Ascending aorta (tissue), 2 donors: Measurements from ENCODE around the gene GOLGA8H. TPM values are rescaled to one million over a fixed set of nuclear protein-coding genes. Genes with fewer than 3 reads are reported as not detected.
"Not testable (repeated sequence)": the region's sequence is repeated elsewhere in the genome, so short reads cannot be mapped to it uniquely, and the experiment has no call there.

Source experiments
- DNase-seq, 2 donors: peaks; one replicate each; pipeline ENCODE4 v3.0.0-alpha.2; 2019; ENCODE audit warnings: low spot score in 2 of 2
- H3K27ac ChIP-seq, 2 donors: fragments of 200-600 bp; sonication (generic); one replicate each; pipeline ENCODE4 v1.5.1; 2016 to 2017; ENCODE audit warnings: mild to moderate bottlenecking in 1 of 2
- H3K27me3 ChIP-seq: fragments of 200-600 bp; sonication (generic); one replicate; pipeline ENCODE4 v1.5.1; 2017
- H3K36me3 ChIP-seq, 2 donors: fragments of 200-600 bp; sonication (generic); one replicate each; pipeline ENCODE4 v1.5.1; 2016
- H3K4me1 ChIP-seq, 2 donors: fragments of 200-600 bp; sonication (generic); one replicate each; pipeline ENCODE4 v1.5.1; 2016 to 2017; ENCODE audit warnings: mild to moderate bottlenecking in 1 of 2
- H3K4me3 ChIP-seq, 2 donors: fragments of 200-600 bp; sonication (generic); one replicate each; pipeline ENCODE4 v1.5.1; 2016 to 2017; ENCODE audit warnings: mild to moderate bottlenecking in 1 of 2
- H3K9me3 ChIP-seq, 2 donors: fragments of 200-600 bp; sonication (generic); one replicate each; pipeline ENCODE4 v1.5.1; 2016
- CTCF ChIP-seq, 3 experiments: fragments of 200-600 bp in 2 of 3; fragments of 450-650 bp in 1 of 3; sonication (generic) in 2 of 3; IDR thresholded peaks; one replicate each; pipeline ENCODE4 v1.5.1; 2016 to 2019; ENCODE audit warnings: antibody characterized with exemption in 3 of 3, mild to moderate bottlenecking in 1 of 3, moderate library complexity in 1 of 3
- intact Hi-C: fragments of 100-400 bp; cut with DNase I; formaldehyde crosslinking; loops from one replicate; pipeline ENCODE4 v1.15.1; 2023
- total RNA-seq: library from RNA; depleted of rRNA; stranded (reverse); fragments of >200 nt; gene quantifications from one replicate; pipeline ENCODE4 v1.1.0, GENCODE V29; 2016

GOLGA8H gene
- not detected for total RNA-seq

GRCh38 chr15:30603796-30604195 lies at the start of gene GOLGA8H:
Gene GOLGA8H, plus strand, starts transcription at chr15:30604028. Its CDS starts 98 bp downstream, at chr15:30604126.
- H3K4me3 ChIP-seq, H3K9me3 ChIP-seq, H3K27me3 ChIP-seq, H3K36me3 ChIP-seq, DNase-seq, H3K27ac ChIP-seq, H3K4me1 ChIP-seq, intact Hi-C loops: not testable (repeated sequence)

GRCh38 chr15:30566949-30567348 lies 36.9 kb upstream of the GOLGA8H start:
- H3K27me3 ChIP-seq, H3K27ac ChIP-seq, H3K4me3 ChIP-seq, H3K4me1 ChIP-seq, H3K9me3 ChIP-seq, intact Hi-C loops, H3K36me3 ChIP-seq: not testable (repeated sequence)
- DNase-seq, result peak in 1 of 2 donors; percentile 58
- peak; percentile 28 to 39 (median 29) for TF ChIP-seq CTCF (IDR thresholded peaks at IDR 0.05)

GRCh38 chr15:30573012-30573491 lies 30.8 kb upstream of the GOLGA8H start:
- H3K27me3 ChIP-seq, H3K4me1 ChIP-seq, DNase-seq, H3K36me3 ChIP-seq, H3K27ac ChIP-seq, intact Hi-C loops, H3K9me3 ChIP-seq: not testable (repeated sequence)
- H3K4me3 ChIP-seq, result peak overlapping the region in 1 of 2 donors; percentile 63

GRCh38 chr15:30579394-30579970 lies 24.3 kb upstream of the GOLGA8H start:
- DNase-seq, H3K27ac ChIP-seq, H3K4me3 ChIP-seq, H3K4me1 ChIP-seq, H3K27me3 ChIP-seq, H3K36me3 ChIP-seq, intact Hi-C loops, H3K9me3 ChIP-seq: not testable (repeated sequence)

GRCh38 chr15:30580716-30581115 lies 23.1 kb upstream of the GOLGA8H start:
- H3K27me3 ChIP-seq, H3K9me3 ChIP-seq, H3K4me3 ChIP-seq, H3K27ac ChIP-seq, H3K4me1 ChIP-seq, DNase-seq, intact Hi-C loops, H3K36me3 ChIP-seq: not testable (repeated sequence)

- H3K9me3 ChIP-seq, DNase-seq, H3K27me3 ChIP-seq, H3K27ac ChIP-seq, H3K36me3 ChIP-seq, H3K4me1 ChIP-seq, intact Hi-C loops, H3K4me3 ChIP-seq: not testable (repeated sequence)
- TF ChIP-seq CTCF (IDR thresholded peaks at IDR 0.05), result peak in 2 of 3 experiments; percentile 15 to 35
Measured at GRCh38 chr15:30598953-30599352, 4.9 kb upstream of the GOLGA8H start.

- H3K4me3 ChIP-seq, H3K4me1 ChIP-seq, DNase-seq, H3K9me3 ChIP-seq, H3K27me3 ChIP-seq, H3K36me3 ChIP-seq, H3K27ac ChIP-seq, intact Hi-C loops: not testable (repeated sequence)
Measured at GRCh38 chr15:30612271-30612670, 8.4 kb downstream of the GOLGA8H start.

GRCh38 chr15:30621342-30621741 lies 17.5 kb downstream of the GOLGA8H start:
- H3K27ac ChIP-seq, H3K36me3 ChIP-seq, intact Hi-C loops, H3K4me3 ChIP-seq, H3K4me1 ChIP-seq, H3K27me3 ChIP-seq, H3K9me3 ChIP-seq, DNase-seq: not testable (repeated sequence)
- TF ChIP-seq CTCF (IDR thresholded peaks at IDR 0.05), result peak in 2 of 3 experiments; percentile 11 to 21
